NCI-H226 (cell line): ENCODE data around the gene GPR158.
A peak's percentile ranks its signal among the peaks of the same experiment; 100 is the strongest.
"Not testable (repeated sequence)": the region's sequence is repeated elsewhere in the genome, so short reads cannot be mapped to it uniquely, and the experiment has no call there.

Source experiments
- DNase-seq: peaks from one replicate; pipeline ENCODE4 v3.0.0-alpha.2; 2015

Gene GPR158

GRCh38 chr10:25174461-25175230, at the start of gene GPR158:
TSS of gene GPR158 (plus strand) at chr10:25175001. CDS start at chr10:25175421, 420 bp downstream.
- DNase-seq, result peak; percentile 55

- no peak for DNase-seq
These were observed 49.6 kb upstream of the GPR158 start for GRCh38 chr10:25125201-25125611.

- DNase-seq, result no peak
These were observed 45.2 kb upstream of the GPR158 start for GRCh38 chr10:25129592-25129991.

- DNase-seq, result peak; percentile 42
These were observed 43.9 kb upstream of the GPR158 start for GRCh38 chr10:25130906-25131305.

GRCh38 chr10:25142116-25142864, 32.5 kb upstream of the GPR158 start:
- DNase-seq, result no peak

- no peak for DNase-seq
These were observed 17.2 kb upstream of the GPR158 start for GRCh38 chr10:25157650-25158049.

- DNase-seq, result no peak
These were observed 15.2 kb upstream of the GPR158 start for GRCh38 chr10:25159591-25159990.

GRCh38 chr10:25162391-25162790, 12.4 kb upstream of the GPR158 start:
- no peak for DNase-seq

- not testable (repeated sequence) for DNase-seq
These were observed 11.3 kb upstream of the GPR158 start for GRCh38 chr10:25163464-25163863.

- no peak for DNase-seq
These were observed 5.1 kb upstream of the GPR158 start for GRCh38 chr10:25169740-25170139.

GRCh38 chr10:25170627-25171026, 4.2 kb upstream of the GPR158 start:
- no peak for DNase-seq

- DNase-seq, result no peak
These were observed 973 bp downstream of the GPR158 start for GRCh38 chr10:25175527-25176420.

GRCh38 chr10:25176421-25176968, 1.7 kb downstream of the GPR158 start:
- no peak for DNase-seq

- DNase-seq, result no peak
These were observed 2.4 kb downstream of the GPR158 start for GRCh38 chr10:25177093-25177753.

GRCh38 chr10:25177754-25178135, 2.9 kb downstream of the GPR158 start:
- no peak for DNase-seq

GRCh38 chr10:25178411-25178810, 3.6 kb downstream of the GPR158 start:
- DNase-seq, result no peak

GRCh38 chr10:25180801-25181200, 6.0 kb downstream of the GPR158 start:
- no peak for DNase-seq

GRCh38 chr10:25182636-25183035, 7.8 kb downstream of the GPR158 start:
- DNase-seq, result no peak

GRCh38 chr10:25191162-25191895, 16.5 kb downstream of the GPR158 start:
- DNase-seq, result no peak

- no peak for DNase-seq
These were observed 23.4 kb downstream of the GPR158 start for GRCh38 chr10:25198151-25198550.

- DNase-seq, result no peak
These were observed 32.1 kb downstream of the GPR158 start for GRCh38 chr10:25206693-25207414.
